Raji (cell line): Measurements from ENCODE around the gene RAD9A.

Source experiments
- POLR2A ChIP-seq: IDR thresholded peaks from 2 replicates; pipeline ENCODE4 v1.6.1; 2011; ENCODE audit warnings: low read depth, low read length, control low read depth; ENCODE audit not compliant: insufficient read depth

The RAD9A gene

DNA sequence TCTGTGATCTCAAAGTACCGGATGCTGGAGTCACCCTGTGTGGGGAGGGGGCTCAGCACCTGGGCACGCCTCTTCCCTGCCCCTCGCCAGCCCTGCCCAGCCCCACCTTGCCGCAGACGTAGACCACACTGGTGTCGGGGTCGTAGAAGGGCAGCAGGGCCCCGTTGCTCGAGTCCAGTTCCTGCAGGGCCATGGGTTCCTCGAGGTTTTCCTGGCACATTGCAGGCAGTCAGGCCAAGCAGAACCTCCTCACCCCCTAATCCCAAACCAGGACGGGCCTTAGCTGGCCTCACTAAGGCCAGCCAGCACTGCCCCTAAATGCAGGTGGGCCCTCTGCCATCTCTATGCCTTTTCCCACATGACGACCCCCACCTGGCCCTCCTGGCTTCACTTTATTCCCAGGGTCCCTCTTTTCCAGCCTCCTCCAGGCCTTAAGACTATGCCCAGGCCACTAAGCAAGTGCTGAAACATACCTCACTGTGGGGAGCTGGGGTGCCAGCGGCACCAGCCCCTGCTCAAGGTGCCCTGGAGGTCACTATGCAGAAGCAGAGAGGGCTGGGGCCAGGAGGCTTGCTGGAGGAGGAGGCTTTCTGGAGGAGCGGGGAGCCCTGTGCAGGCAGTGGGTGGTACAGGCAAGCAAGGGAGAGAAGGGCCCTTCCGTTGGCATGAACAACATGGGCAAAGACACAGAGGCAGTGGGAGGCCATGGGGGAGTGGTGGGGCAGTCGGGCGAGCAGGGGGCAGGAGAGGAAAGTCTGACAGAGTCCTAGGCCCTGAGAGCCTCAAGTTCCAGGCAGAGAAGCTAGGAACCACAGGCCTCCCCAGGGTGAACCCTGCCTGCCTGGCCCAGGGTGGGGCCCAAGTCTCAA lies 48.7 kb downstream of the RAD9A start:
- no peak for TF ChIP-seq POLR2A

DNA sequence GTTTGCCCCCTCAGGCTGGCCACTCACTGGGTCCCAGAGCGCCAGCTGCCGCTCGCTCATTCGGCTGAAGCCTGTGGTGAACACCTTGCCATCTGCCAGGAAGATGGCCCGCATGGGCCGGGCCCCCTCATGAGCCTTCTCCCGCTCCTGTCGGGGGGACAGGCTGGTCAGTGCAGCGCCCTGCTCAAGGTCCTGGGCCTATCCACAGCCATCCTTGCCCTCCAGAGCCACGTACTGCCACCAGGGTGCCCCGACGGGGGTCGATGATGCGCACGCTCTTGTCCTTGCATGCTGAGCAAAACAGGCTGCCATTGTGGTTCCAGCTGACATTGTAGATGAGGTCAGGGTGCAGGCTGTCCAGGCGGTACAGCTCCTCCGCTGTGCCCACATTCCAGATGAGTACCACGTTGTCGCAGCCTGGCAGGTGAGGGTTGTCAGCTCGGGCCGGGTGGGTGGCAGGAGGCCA lies 49.3 kb downstream of the RAD9A start:
- peak; percentile 23; the same call in 1 of the 2 replicates for TF ChIP-seq POLR2A

DNA sequence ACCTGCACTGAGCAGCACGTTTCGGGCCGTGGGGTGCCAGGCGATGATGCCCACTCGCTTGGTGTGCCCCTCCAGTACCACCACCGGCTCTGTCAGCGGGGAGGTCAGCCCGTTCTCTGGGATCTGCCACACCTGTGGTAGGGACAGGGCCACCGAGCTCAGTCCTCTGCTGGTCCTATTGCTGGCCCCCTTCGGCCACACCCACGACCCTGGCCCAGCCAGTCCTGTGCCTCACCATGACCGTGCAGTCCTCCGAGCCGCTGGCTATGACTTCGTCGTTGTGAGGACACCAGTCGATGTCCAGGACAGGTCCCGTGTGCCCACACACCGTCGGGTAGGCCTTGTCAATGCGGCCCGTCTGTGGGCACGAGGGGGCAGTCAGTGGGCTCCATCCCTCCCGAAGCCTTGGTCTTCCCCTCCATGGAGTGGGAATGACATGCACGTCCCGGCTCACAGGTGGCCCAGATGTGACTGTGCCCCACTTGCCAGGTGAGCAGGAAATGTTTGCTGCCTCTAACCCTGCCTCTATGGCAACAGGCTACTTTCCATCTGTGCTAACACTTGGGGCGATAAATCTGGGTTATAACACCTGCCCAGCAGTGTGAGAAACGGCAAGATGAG lies 50.1 kb downstream of the RAD9A start:
- TF ChIP-seq POLR2A: no peak

DNA sequence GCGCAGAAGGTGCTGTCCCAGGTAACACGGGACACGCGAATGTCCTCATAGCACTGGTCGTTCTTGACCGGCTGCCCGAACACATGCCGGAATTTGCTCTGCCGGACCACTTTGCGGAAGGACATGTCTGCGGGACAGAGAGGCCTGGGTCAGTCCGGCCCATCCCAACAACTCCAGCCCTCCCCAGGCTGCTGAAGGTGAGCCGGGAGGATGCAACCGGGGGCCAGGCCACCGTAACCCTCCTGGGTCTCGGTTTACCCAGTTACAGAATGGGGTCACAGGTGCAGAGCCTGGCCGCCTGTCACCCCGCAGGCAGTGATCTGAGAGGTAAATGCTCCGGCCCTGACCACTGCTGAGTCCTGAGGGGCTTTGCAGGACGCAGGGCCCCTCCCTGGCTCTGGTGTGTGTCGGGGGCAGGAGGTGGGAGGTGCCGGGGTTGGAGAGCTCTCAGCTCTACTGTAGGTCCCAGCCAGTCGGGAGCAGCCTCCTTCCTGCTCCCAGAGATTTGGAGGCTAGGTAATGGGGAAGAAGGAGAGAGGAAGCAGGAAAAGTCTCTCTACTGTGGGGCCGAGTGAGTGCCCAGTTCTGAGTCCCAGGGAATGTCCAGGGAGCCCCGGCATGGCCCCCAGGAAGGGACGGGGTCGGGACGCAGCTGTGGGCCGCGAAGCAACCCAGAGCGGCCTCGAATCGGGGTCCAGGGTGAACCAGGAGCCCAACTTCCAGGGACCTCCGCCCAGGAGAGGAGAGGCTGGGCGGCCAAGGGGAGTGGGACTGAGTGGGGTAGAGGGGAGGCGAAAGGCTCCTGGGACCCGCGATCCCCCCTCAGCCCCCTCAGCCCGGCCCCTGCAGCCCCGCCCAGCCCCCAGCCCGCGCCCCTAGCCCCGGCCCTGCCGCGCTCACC lies 51.0 kb downstream of the RAD9A start:
- no peak for TF ChIP-seq POLR2A

DNA sequence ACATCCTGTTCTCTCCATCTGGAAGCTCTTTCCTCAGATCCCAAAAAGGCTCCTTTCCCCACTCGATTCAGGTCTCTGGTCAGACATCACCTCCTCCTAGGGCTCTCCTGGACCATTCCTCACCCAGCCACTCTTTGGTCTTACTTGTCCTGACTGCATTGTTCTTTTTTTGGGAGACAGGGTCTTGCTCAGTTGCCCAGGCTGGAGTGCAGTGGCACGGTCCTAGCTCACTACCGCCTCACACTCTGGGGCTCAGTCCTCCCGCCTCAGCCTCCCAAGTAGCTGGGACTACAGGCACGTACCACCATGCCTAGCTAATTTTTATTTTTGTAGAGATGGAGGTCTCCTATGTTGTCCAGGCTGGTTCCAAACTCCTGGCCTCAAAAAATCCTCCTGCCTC lies 53.7 kb downstream of the RAD9A start:
- TF ChIP-seq POLR2A: no peak; the same call in 1 of the 2 replicates
